GM18498 (cell line): ENCODE data around the gene DNAJC13.

Experiments used
- ATAC-seq: cut with Tn5 transposase; IDR thresholded peaks from one replicate; pipeline ENCODE4 v1.9.1; 2021; ENCODE audit warnings: mild to moderate bottlenecking, moderate library complexity; ENCODE audit not compliant: unreplicated experiment

The DNAJC13 gene

GRCh38 chr3:132404276-132404675 lies 13.0 kb upstream of the DNAJC13 start:
- no peak for ATAC-seq

- no peak for ATAC-seq
Measured at GRCh38 chr3:132405188-132405587, 12.1 kb upstream of the DNAJC13 start.

- ATAC-seq, result no peak
Measured at GRCh38 chr3:132405609-132406299, 11.5 kb upstream of the DNAJC13 start.

GRCh38 chr3:132406587-132406986 lies 10.7 kb upstream of the DNAJC13 start:
- ATAC-seq, result no peak

GRCh38 chr3:132407025-132407424 lies 10.3 kb upstream of the DNAJC13 start:
- ATAC-seq, result no peak

GRCh38 chr3:132414841-132415240 lies 2.5 kb upstream of the DNAJC13 start:
- no peak for ATAC-seq

- ATAC-seq, result no peak
Measured at GRCh38 chr3:132416161-132416560, 1.1 kb upstream of the DNAJC13 start.

- ATAC-seq, result peak; percentile 49
Measured at GRCh38 chr3:132417695-132418411, 551 bp downstream of the DNAJC13 start.

GRCh38 chr3:132418916-132419315 lies 1.6 kb downstream of the DNAJC13 start:
- no peak for ATAC-seq

- no peak for ATAC-seq
Measured at GRCh38 chr3:132421832-132422231, 4.5 kb downstream of the DNAJC13 start.

GRCh38 chr3:132422531-132422930 lies 5.2 kb downstream of the DNAJC13 start:
- no peak for ATAC-seq

- no peak for ATAC-seq
Measured at GRCh38 chr3:132432639-132433038, 15.3 kb downstream of the DNAJC13 start.

GRCh38 chr3:132433121-132433520 lies 15.8 kb downstream of the DNAJC13 start:
- no peak for ATAC-seq

- no peak for ATAC-seq
Measured at GRCh38 chr3:132435224-132435910, 18.1 kb downstream of the DNAJC13 start.

- ATAC-seq, result no peak
Measured at GRCh38 chr3:132435911-132436425, 18.7 kb downstream of the DNAJC13 start.

GRCh38 chr3:132443421-132443820 lies 26.1 kb downstream of the DNAJC13 start:
- no peak for ATAC-seq

- ATAC-seq, result no peak
Measured at GRCh38 chr3:132444383-132444782, 27.1 kb downstream of the DNAJC13 start.

GRCh38 chr3:132445817-132446216 lies 28.5 kb downstream of the DNAJC13 start:
- ATAC-seq, result peak; percentile 44

- peak; percentile 51 for ATAC-seq
Measured at GRCh38 chr3:132448216-132448961, 31.1 kb downstream of the DNAJC13 start.

GRCh38 chr3:132456136-132456535 lies 38.8 kb downstream of the DNAJC13 start:
- no peak for ATAC-seq

GRCh38 chr3:132456571-132456970 lies 39.3 kb downstream of the DNAJC13 start:
- ATAC-seq, result no peak
